Neural cell (in vitro differentiated cells): ENCODE measurements around the gene TBC1D19.

Source experiments
- CTCF ChIP-seq: fragments of 450-650 bp; IDR thresholded peaks from 2 replicates; pipeline ENCODE4 v1.5.1; 2014; ENCODE audit warnings: antibody characterized with exemption, mild to moderate bottlenecking, moderate library complexity; ENCODE audit not compliant: poor library complexity, severe bottlenecking
- MXI1 ChIP-seq: fragments of 450-650 bp; conservative IDR thresholded peaks from 2 replicates; pipeline ENCODE4 v1.6.1; 2014; ENCODE audit warnings: antibody characterized with exemption, mild to moderate bottlenecking; ENCODE audit not compliant: poor library complexity, severe bottlenecking
- POLR2AphosphoS5 ChIP-seq: IDR thresholded peaks from 2 replicates; pipeline ENCODE4 v1.6.1; 2012

- TF ChIP-seq POLR2AphosphoS5, result no peak
- no peak for TF ChIP-seq CTCF
- no peak for TF ChIP-seq MXI1
These were observed 116.2 kb downstream of the TBC1D19 start for GRCh38 chr4:26700110-26700509.
